WTC11 (cell line): Measurements from ENCODE around the gene AFAP1L1. TPM values are rescaled to one million over a fixed set of nuclear protein-coding genes. Genes with fewer than 3 reads are reported as not detected.

ENCODE experiments used
- EMX1 ChIP-seq: fragments of 250-450 bp; sonication (Bioruptor Pico); IDR thresholded peaks from 2 replicates; pipeline ENCODE4 v1.8.0; 2021; ENCODE audit warnings: mild to moderate bottlenecking
- ESRRA ChIP-seq: sonication (generic); formaldehyde crosslinking; IDR thresholded peaks from 2 replicates; pipeline ENCODE4 v1.8.1; 2022; ENCODE audit warnings: mild to moderate bottlenecking, missing genetic modification reagents, borderline replicate concordance
- FOXJ3 ChIP-seq: sonication (generic); formaldehyde crosslinking; IDR thresholded peaks from 2 replicates; pipeline ENCODE4 v1.9.0; 2021; ENCODE audit warnings: missing genetic modification reagents, mild to moderate bottlenecking, borderline replicate concordance
- FOXP1 ChIP-seq: sonication (generic); formaldehyde crosslinking; IDR thresholded peaks from 2 replicates; pipeline ENCODE4 v1.8.0; 2022; ENCODE audit warnings: missing genetic modification reagents, mild to moderate bottlenecking, moderate library complexity, borderline replicate concordance
- GABPB1 ChIP-seq: sonication (generic); formaldehyde crosslinking; IDR thresholded peaks from 2 replicates; pipeline ENCODE4 v1.8.1; 2023; ENCODE audit warnings: mild to moderate bottlenecking, missing genetic modification reagents
- GTF2I ChIP-seq: fragments of 250-450 bp; sonication (Bioruptor Pico); conservative IDR thresholded peaks from 2 replicates; pipeline ENCODE4 v1.4.0; 2021; ENCODE audit warnings: mild to moderate bottlenecking
- KAT7 ChIP-seq: sonication (generic); formaldehyde crosslinking; IDR thresholded peaks from 2 replicates; pipeline ENCODE4 v1.8.1; 2023; ENCODE audit warnings: missing genetic modification reagents, mild to moderate bottlenecking, borderline replicate concordance
- MXD4 ChIP-seq: fragments of 250-450 bp; sonication (Bioruptor Pico); IDR thresholded peaks from 2 replicates; pipeline ENCODE4 v1.8.0; 2021; ENCODE audit warnings: mild to moderate bottlenecking, moderate library complexity, borderline replicate concordance
- MYBL2 ChIP-seq: sonication (generic); formaldehyde crosslinking; IDR thresholded peaks from 2 replicates; pipeline ENCODE4 v1.8.1; 2023; ENCODE audit warnings: mild to moderate bottlenecking, moderate library complexity, missing genetic modification reagents
- NFE2L1 ChIP-seq: sonication (generic); formaldehyde crosslinking; IDR thresholded peaks from 2 replicates; pipeline ENCODE4 v1.8.1; 2023; ENCODE audit warnings: missing genetic modification reagents
- NFYB ChIP-seq: sonication (generic); formaldehyde crosslinking; conservative IDR thresholded peaks from 2 replicates; pipeline ENCODE4 v1.8.0; 2022; ENCODE audit warnings: low read depth, missing genetic modification reagents
- PRRX2 ChIP-seq: fragments of 250-450 bp; sonication (Bioruptor Pico); IDR thresholded peaks from 2 replicates; pipeline ENCODE4 v1.8.0; 2021; ENCODE audit warnings: mild to moderate bottlenecking
- RELA ChIP-seq: sonication (generic); formaldehyde crosslinking; IDR thresholded peaks from 2 replicates; pipeline ENCODE4 v1.8.1; 2022; ENCODE audit warnings: missing genetic modification reagents, mild to moderate bottlenecking, borderline replicate concordance
- SMAD3 ChIP-seq: sonication (generic); formaldehyde crosslinking; IDR thresholded peaks from 2 replicates; pipeline ENCODE4 v1.8.0; 2022; ENCODE audit warnings: missing genetic modification reagents, mild to moderate bottlenecking, borderline replicate concordance
- SP1 ChIP-seq: sonication (generic); formaldehyde crosslinking; conservative IDR thresholded peaks from 2 replicates; pipeline ENCODE4 v1.8.1; 2022; ENCODE audit warnings: missing genetic modification reagents
- TCF7 ChIP-seq: sonication (generic); formaldehyde crosslinking; IDR thresholded peaks from 2 replicates; pipeline ENCODE4 v1.8.0; 2022; ENCODE audit warnings: mild to moderate bottlenecking, low read depth, missing genetic modification reagents, moderate library complexity
- TEAD1 ChIP-seq: sonication (generic); formaldehyde crosslinking; IDR thresholded peaks from 2 replicates; pipeline ENCODE4 v1.8.0; 2022; ENCODE audit warnings: mild to moderate bottlenecking, missing genetic modification reagents
- ZBTB21 ChIP-seq: sonication (generic); formaldehyde crosslinking; IDR thresholded peaks from 2 replicates; pipeline ENCODE4 v1.8.1; 2023; ENCODE audit warnings: mild to moderate bottlenecking, missing genetic modification reagents, borderline replicate concordance
- ZNF121 ChIP-seq: sonication (generic); formaldehyde crosslinking; IDR thresholded peaks from 2 replicates; pipeline ENCODE4 v1.8.0; 2023; ENCODE audit warnings: missing genetic modification reagents
- ZNF219 ChIP-seq: sonication (generic); formaldehyde crosslinking; IDR thresholded peaks from 2 replicates; pipeline ENCODE4 v1.8.0; 2023; ENCODE audit warnings: missing genetic modification reagents, mild to moderate bottlenecking, borderline replicate concordance
- ZNF416 ChIP-seq: fragments of 250-450 bp; sonication (Bioruptor Pico); IDR thresholded peaks from 2 replicates; pipeline ENCODE4 v1.9.0; 2021; ENCODE audit warnings: mild to moderate bottlenecking, inconsistent platforms
- ZNF423 ChIP-seq: fragments of 250-450 bp; sonication (Bioruptor Pico); IDR thresholded peaks from 2 replicates; pipeline ENCODE4 v2.1.2; 2022; ENCODE audit warnings: mild to moderate bottlenecking, moderate library complexity
- total RNA-seq: library from RNA; stranded (reverse); gene quantifications from 3 replicates; pipeline ENCODE4 v1.2.3, GENCODE V29; 2021
- TF ChIP-seq, protein P1 (sequence below): sonication (generic); formaldehyde crosslinking; IDR thresholded peaks from 2 replicates; pipeline ENCODE4 v1.8.0; 2023; ENCODE audit warnings: missing genetic modification reagents
- TF ChIP-seq, protein P2 (sequence below): fragments of 250-450 bp; sonication (Bioruptor Pico); IDR thresholded peaks from 2 replicates; pipeline ENCODE4 v1.9.0; 2021; ENCODE audit warnings: mild to moderate bottlenecking
- TF ChIP-seq, protein P3 (sequence below): sonication (generic); formaldehyde crosslinking; IDR thresholded peaks from 2 replicates; pipeline ENCODE4 v1.8.0; 2022; ENCODE audit warnings: mild to moderate bottlenecking, missing genetic modification reagents
- TF ChIP-seq, protein P4 (sequence below): sonication (generic); formaldehyde crosslinking; IDR thresholded peaks from 2 replicates; pipeline ENCODE4 v1.8.1; 2022; ENCODE audit warnings: mild to moderate bottlenecking, missing genetic modification reagents, moderate library complexity, borderline replicate concordance
- TF ChIP-seq, protein P5 (sequence below): fragments of 250-450 bp; sonication (Bioruptor Pico); IDR thresholded peaks from 2 replicates; pipeline ENCODE4 v2.1.2; 2022; ENCODE audit warnings: mild to moderate bottlenecking, moderate library complexity
- TF ChIP-seq, protein P6 (sequence below): sonication (generic); formaldehyde crosslinking; IDR thresholded peaks from 2 replicates; pipeline ENCODE4 v1.8.0; 2023; ENCODE audit warnings: missing genetic modification reagents, mild to moderate bottlenecking, borderline replicate concordance
- TF ChIP-seq, protein P7 (sequence below): sonication (generic); formaldehyde crosslinking; IDR thresholded peaks from 2 replicates; pipeline ENCODE4 v1.8.1; 2023; ENCODE audit warnings: mild to moderate bottlenecking, missing genetic modification reagents

AFAP1L1 gene
- total RNA-seq, 1 experiment from 2014 or later: 8.4 TPM

DNA sequence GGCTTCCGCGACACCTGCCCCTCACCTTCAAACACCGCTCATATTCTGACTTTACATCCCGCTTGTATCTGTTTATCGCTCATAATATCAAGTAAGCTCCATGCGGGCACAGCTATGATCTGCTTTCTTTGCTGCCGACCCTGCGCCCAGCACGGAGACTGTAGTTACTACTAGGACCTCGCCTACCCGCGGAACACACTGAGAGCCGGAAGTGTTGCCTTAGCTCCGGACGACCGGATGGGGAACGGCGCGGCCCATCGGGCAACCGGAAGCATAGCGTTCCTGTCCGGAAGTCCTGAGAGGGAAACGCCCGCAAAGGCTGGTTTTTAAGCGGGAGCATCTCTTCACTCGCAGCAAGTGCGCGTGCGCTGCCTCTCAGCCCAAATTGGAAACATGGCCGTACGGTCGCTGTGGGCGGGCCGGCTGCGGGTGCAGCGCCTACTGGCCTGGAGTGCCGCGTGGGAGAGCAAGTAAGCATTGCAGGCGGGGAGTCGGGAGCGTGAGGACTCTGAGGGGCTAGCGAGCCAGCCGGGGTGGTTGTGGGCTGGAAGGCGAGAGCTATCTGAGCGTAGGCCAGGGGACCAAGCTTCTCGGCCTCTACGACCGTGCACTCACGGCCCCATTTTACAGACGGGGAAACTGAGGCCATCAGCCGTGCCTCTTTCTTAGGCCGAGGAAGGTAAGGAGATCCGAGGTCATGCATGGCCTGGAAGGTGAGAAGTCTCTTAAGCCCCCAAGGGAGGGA, 73.7 kb downstream of the AFAP1L1 start, which contains the start of gene GRPEL2 (continued):
- TF ChIP-seq RELA (CRISPR knock-in tag) (peak; percentile 82; the same call in 1 of the 2 replicates), EMX1 (CRISPR knock-in tag) (no peak), KAT7 (peak; percentile 98; the same call in 1 of the 2 replicates), TCF7 (no peak), ZNF423 (no peak), ZNF219 (no peak), FOXJ3 (CRISPR knock-in tag) (0 out of 2 replicates have a peak, but pooled peaks have one; percentile 57), ZNF121 (CRISPR knock-in tag) (no peak), GTF2I (peak; percentile 97), ZNF416 (CRISPR knock-in tag) (peak; percentile 61; the same call in 1 of the 2 replicates), MXD4 (CRISPR knock-in tag) (no peak), MYBL2 (CRISPR knock-in tag) (peak; percentile 85; the same call in 1 of the 2 replicates), NFE2L1 (CRISPR knock-in tag) (peak; percentile 83; the same call in 1 of the 2 replicates), ZBTB21 (CRISPR knock-in tag) (no peak), TEAD1 (CRISPR knock-in tag) (0 out of 2 replicates have a peak, but pooled peaks have one; percentile 81), GABPB1 (CRISPR knock-in tag) (peak; percentile 81), FOXP1 (CRISPR knock-in tag) (peak; percentile 92), SP1 (peak; percentile 87), NFYB (CRISPR knock-in tag) (0 out of 2 replicates have a peak, but pooled peaks have one; percentile 31), PRRX2 (CRISPR knock-in tag) (peak; percentile 85; the same call in 1 of the 2 replicates), ESRRA (no peak), SMAD3 (CRISPR knock-in tag) (peak; percentile 60; the same call in 1 of the 2 replicates)
- TF ChIP-seq, protein P1, sequence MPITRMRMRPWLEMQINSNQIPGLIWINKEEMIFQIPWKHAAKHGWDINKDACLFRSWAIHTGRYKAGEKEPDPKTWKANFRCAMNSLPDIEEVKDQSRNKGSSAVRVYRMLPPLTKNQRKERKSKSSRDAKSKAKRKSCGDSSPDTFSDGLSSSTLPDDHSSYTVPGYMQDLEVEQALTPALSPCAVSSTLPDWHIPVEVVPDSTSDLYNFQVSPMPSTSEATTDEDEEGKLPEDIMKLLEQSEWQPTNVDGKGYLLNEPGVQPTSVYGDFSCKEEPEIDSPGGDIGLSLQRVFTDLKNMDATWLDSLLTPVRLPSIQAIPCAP (CRISPR knock-in tag): peak; percentile 58; the same call in 1 of the 2 replicates
- TF ChIP-seq, protein P2, sequence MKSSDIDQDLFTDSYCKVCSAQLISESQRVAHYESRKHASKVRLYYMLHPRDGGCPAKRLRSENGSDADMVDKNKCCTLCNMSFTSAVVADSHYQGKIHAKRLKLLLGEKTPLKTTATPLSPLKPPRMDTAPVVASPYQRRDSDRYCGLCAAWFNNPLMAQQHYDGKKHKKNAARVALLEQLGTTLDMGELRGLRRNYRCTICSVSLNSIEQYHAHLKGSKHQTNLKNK (CRISPR knock-in tag): no peak
- TF ChIP-seq, protein P3, sequence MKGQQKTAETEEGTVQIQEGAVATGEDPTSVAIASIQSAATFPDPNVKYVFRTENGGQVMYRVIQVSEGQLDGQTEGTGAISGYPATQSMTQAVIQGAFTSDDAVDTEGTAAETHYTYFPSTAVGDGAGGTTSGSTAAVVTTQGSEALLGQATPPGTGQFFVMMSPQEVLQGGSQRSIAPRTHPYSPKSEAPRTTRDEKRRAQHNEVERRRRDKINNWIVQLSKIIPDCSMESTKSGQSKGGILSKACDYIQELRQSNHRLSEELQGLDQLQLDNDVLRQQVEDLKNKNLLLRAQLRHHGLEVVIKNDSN (CRISPR knock-in tag): no peak
- TF ChIP-seq, protein P4, sequence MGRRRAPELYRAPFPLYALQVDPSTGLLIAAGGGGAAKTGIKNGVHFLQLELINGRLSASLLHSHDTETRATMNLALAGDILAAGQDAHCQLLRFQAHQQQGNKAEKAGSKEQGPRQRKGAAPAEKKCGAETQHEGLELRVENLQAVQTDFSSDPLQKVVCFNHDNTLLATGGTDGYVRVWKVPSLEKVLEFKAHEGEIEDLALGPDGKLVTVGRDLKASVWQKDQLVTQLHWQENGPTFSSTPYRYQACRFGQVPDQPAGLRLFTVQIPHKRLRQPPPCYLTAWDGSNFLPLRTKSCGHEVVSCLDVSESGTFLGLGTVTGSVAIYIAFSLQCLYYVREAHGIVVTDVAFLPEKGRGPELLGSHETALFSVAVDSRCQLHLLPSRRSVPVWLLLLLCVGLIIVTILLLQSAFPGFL (CRISPR knock-in tag): 0 out of 2 replicates have a peak, but pooled peaks have one; percentile 64
- TF ChIP-seq, protein P5, sequence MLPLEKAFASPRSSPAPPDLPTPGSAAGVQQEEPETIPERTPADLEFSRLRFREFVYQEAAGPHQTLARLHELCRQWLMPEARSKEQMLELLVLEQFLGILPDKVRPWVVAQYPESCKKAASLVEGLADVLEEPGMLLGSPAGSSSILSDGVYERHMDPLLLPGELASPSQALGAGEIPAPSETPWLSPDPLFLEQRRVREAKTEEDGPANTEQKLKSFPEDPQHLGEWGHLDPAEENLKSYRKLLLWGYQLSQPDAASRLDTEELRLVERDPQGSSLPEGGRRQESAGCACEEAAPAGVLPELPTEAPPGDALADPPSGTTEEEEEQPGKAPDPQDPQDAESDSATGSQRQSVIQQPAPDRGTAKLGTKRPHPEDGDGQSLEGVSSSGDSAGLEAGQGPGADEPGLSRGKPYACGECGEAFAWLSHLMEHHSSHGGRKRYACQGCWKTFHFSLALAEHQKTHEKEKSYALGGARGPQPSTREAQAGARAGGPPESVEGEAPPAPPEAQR (CRISPR knock-in tag): no peak
- TF ChIP-seq, protein P6, sequence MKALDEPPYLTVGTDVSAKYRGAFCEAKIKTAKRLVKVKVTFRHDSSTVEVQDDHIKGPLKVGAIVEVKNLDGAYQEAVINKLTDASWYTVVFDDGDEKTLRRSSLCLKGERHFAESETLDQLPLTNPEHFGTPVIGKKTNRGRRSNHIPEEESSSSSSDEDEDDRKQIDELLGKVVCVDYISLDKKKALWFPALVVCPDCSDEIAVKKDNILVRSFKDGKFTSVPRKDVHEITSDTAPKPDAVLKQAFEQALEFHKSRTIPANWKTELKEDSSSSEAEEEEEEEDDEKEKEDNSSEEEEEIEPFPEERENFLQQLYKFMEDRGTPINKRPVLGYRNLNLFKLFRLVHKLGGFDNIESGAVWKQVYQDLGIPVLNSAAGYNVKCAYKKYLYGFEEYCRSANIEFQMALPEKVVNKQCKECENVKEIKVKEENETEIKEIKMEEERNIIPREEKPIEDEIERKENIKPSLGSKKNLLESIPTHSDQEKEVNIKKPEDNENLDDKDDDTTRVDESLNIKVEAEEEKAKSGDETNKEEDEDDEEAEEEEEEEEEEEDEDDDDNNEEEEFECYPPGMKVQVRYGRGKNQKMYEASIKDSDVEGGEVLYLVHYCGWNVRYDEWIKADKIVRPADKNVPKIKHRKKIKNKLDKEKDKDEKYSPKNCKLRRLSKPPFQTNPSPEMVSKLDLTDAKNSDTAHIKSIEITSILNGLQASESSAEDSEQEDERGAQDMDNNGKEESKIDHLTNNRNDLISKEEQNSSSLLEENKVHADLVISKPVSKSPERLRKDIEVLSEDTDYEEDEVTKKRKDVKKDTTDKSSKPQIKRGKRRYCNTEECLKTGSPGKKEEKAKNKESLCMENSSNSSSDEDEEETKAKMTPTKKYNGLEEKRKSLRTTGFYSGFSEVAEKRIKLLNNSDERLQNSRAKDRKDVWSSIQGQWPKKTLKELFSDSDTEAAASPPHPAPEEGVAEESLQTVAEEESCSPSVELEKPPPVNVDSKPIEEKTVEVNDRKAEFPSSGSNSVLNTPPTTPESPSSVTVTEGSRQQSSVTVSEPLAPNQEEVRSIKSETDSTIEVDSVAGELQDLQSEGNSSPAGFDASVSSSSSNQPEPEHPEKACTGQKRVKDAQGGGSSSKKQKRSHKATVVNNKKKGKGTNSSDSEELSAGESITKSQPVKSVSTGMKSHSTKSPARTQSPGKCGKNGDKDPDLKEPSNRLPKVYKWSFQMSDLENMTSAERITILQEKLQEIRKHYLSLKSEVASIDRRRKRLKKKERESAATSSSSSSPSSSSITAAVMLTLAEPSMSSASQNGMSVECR (CRISPR knock-in tag): peak; percentile 86
- TF ChIP-seq, protein P7, sequence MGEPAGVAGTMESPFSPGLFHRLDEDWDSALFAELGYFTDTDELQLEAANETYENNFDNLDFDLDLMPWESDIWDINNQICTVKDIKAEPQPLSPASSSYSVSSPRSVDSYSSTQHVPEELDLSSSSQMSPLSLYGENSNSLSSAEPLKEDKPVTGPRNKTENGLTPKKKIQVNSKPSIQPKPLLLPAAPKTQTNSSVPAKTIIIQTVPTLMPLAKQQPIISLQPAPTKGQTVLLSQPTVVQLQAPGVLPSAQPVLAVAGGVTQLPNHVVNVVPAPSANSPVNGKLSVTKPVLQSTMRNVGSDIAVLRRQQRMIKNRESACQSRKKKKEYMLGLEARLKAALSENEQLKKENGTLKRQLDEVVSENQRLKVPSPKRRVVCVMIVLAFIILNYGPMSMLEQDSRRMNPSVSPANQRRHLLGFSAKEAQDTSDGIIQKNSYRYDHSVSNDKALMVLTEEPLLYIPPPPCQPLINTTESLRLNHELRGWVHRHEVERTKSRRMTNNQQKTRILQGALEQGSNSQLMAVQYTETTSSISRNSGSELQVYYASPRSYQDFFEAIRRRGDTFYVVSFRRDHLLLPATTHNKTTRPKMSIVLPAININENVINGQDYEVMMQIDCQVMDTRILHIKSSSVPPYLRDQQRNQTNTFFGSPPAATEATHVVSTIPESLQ: no peak
